HG02870 (cell line): ENCODE results near the gene NRBF2.
"Not testable (repeated sequence)": the region's sequence is repeated elsewhere in the genome, so short reads cannot be mapped to it uniquely, and the experiment has no call there.

Experiments
- ATAC-seq: cut with Tn5 transposase; IDR thresholded peaks from one replicate; pipeline ENCODE4 v1.9.1; 2021; ENCODE audit warnings: mild to moderate bottlenecking, moderate library complexity; ENCODE audit not compliant: unreplicated experiment

NRBF2 gene

DNA sequence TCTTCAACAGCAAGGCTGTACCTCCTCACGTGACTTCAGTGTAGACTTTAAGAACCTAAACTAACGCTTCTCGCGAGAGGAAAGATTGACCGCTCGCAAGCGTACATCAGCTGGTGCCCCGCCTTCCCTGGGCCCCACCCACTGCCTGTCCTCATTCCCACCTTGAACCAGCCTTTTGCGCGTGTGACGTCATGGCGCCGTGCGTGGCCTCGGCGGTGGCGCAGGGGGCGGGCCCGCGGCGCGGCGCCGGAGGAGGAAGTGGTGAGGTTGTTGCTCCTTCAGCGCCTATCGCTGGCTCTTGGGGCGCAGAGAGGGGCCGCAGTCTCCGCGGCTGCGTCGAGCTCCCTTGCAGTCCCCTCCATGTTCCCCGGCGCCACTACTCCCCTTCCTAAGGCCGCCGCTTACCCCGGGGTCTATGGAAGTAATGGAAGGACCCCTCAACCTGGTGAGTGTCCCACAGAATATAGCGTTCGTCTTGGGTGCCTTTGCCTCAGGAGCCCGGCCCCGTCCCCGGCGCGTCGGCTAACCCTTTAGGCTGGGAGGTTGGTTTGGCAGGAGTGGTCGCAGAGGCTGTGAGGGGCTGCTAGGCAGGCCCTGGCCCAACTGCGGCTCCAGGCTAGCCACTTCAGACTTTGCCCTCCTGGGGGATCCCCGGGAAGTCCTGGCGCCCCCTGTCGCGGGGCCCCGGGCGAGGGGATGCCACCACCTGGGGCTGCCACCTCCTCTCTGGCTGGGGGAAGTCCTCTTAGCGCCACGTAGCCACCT lies at the start of gene NRBF2:
Gene NRBF2 (plus strand): TSS at position 273 of the 765 bp plus-strand sequence. CDS start 143 bp downstream, at position 416.
- peak; percentile 92 for ATAC-seq

GRCh38 chr10:63083406-63083805 lies 49.7 kb upstream of the NRBF2 start:
- ATAC-seq: not testable (repeated sequence)

DNA sequence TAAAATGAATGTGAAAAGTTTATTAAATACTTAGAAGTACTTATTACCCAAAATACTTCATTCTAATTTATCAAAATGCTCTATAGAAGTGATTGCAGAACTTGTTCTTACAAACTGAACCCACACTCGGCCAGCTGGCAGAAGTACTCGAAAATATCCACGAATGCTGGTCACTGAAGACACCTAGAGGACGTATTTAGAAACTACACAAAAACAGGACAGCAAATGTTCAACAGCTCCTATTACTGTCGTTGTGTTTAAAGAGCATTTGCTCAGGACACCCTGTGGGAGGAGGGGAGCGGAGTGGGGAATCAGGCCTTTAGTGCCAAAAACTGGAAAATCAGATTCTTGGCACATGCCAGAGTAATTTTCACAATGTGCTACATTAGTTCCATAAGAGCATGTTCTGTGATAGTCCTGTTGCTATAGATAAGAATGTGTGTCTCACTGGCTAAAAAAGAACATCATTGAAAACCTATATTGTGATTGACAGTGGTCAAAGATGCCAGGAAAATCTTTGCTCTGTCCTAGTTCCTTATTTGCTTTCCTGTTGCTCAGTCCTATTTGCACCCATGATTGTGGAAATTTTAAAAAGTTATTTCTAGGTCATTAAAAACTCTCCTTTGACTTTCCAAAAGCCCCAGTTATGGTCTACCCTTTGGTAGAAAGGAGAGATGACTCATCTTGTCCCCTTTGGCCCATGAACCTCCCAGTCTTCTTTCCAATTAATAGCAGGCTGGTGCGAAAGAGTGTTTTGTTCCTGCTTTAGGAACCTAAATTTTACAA lies 49.0 kb upstream of the NRBF2 start:
- peak; percentile 91 for ATAC-seq

DNA sequence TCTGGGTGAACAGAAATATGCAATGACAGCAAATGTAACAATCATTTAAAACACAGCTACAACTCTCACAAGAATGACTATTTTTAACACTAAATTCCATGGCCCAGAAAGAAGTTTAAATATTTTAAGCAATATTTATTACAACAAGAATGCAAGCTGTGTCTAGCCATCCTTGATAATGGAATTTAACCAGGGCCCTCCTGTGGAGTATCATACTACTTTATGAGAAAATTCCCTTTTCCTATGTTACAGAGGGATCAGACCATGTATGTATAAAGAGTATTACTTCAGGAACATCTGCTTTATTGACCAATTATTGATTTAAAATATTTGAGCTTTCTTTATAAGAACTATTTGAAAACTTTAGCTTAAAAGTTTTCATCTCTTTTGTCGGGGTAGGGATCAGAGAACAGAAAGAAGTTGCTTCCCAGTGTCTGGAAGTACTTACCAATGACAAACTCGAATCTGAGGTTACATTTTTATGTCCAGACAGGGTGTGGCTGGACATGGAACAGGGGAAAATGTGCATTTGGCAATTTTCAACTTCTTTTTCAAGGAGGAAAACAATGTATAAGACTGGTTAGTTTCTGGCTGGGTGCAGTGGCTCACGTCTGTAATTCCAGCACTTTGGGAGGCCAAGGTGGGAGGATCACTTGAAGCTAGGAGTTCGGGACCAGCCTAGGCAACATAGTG lies 48.3 kb upstream of the NRBF2 start:
- no peak for ATAC-seq

DNA sequence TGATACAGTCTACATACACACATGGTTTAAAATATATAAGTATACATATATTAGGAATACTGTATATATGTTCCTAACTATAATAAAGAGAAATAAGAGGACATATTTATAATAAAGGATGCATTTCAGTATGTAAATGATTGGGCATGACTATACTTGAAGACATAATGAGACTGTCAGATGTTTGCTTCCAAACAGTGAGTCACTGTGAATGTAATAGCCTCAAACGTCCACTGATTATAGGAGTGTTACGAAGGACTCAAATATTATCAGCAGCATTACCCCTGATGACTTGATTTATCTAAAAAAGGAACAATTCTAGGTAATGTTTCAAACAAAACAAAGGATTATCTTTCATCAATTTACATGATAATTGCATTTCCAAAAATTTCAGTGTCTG lies 39.9 kb upstream of the NRBF2 start:
- no peak for ATAC-seq

DNA sequence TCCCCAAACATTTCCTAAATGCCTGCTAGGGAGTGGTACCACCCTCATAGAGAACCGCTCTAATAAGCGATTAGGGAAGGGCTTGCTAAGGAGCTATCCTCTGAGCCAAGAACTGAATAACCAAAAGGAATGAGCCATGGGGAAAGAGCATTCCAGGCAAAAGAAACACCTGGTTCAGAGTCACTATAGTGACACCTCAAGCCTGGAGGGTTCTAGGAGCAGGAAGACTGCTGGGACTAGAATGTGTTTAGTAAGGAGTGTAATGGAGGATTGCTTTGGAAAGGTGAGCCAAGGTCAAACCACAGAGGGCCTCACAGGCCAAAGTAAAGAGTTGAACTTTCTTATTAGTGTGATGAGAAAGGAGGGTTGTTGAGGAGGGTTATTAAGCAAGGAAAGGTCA lies 38.7 kb upstream of the NRBF2 start:
- no peak for ATAC-seq

DNA sequence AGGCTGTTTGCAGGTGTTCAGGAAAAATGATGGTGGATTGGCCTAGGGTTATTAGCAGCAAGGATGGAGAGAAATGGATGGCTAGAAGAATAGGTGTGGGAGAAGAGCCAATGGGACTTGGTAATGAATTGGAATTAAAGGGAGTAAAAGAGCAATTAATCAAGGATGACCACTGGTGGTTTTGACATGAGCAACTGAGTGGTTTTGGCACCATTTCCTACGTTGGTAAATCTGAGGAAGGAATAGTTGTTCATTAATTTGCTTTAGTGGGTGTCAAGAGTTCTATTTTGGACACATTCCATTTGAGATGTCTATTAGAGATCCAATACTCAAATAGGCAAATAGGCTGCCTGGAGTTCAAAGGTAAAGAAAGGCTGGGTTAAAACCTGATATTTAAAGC lies 38.2 kb upstream of the NRBF2 start:
- ATAC-seq: no peak

DNA sequence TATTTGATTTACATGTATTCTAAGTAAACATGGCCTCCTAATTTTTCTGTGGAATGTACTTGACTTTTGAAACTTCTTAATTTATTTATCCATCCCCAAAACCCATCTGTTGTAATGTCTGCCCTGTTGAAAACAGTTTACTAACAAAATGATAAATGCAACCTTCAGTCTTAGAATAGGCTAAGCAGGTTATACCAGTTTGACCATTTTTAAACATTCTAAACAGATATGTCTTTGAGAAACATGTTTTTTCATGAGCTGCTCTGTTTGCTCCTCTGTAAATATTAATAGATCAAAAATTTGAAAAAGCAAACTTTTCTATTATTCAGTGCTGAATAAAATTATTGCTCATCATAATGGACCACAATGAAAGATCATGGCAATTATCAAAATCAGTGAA lies 33.4 kb upstream of the NRBF2 start:
- no peak for ATAC-seq

DNA sequence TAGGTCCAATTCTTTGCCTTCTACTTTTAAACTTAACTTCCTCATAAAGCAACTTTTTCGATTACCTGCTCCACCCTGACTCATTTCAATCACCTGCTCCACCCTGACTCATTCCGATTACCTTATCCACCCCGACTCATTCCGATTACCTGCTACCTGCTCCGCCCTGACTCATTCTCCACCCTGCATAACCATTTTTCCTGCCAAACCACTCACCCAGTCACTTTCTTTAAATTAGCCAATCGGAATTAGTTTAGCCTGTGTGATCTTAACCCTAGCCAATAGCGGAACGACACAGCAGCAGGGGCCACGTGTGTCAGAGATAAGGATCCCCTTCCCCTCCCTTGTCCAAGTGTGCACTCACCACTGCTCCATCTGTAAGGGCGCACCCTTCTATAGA lies 32.0 kb upstream of the NRBF2 start:
- not testable (repeated sequence) for ATAC-seq

DNA sequence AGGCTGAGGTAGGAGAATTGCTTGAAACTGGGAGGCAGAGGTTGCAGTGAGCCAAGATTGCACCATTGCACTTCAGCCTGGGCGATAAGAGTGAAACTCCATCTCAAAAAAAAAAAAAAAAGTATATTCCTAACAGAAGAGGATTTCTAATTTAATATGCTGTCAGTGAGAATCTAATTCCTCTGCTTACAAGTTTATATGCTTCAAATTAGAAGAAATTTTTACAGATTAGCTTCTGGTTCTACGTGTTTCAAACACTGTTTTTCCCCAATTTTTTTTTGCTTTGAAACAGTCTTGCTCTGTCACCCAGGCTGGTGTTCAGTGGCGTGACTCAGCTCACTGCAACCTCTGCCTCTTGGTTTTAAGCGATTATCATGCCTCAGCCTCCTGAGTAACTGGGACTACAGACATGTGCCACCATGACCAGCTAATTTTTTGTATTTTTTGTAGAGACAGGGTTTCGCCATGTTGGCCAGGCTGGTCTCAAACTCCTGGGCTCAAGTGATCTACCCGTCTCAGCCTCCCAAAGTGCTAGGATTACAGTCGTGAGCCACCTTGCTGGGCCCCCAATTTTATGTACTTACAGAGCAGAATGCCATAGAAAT lies 30.7 kb upstream of the NRBF2 start:
- ATAC-seq: not testable (repeated sequence)

DNA sequence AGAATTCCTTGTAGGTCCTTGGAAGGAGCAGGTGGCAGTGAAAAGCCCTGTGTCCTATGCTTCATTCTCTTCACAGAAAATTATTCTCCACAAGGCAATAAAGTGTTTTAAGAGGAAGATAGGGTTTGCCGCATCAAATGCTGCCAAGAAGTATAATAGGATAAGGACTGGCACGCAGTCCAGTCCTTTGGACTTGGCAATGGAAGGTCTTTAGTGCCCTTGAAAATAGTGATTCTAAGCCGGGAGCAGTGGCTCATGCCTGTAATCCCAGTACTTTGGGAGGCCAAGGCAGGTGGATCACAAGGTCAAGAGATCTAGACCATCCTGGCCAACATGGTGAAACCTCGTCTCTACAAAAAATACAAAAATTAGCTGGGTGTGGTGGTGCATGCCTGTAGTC lies 29.9 kb upstream of the NRBF2 start:
- not testable (repeated sequence) for ATAC-seq

DNA sequence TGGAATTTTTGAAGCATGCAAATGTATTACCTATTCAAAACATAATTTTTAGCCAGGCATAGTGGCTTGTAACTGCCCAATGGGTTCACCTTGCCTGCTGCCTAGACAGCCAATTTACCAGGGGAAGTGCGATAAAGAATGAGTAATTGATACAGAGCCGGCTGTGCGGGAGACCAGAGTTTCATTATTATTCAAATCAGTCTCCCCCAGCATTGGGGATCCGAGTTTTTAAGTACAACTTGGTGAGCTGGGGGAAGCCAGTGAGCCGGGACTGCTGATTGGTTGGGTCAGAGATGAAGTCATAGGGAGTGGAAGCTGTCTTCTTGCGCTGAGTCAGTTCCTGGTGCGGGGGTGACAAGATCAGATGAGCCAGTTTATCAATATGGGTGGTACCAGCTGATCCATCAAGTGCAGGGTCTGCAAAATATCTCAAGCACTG lies 29.1 kb upstream of the NRBF2 start:
- no peak for ATAC-seq

DNA sequence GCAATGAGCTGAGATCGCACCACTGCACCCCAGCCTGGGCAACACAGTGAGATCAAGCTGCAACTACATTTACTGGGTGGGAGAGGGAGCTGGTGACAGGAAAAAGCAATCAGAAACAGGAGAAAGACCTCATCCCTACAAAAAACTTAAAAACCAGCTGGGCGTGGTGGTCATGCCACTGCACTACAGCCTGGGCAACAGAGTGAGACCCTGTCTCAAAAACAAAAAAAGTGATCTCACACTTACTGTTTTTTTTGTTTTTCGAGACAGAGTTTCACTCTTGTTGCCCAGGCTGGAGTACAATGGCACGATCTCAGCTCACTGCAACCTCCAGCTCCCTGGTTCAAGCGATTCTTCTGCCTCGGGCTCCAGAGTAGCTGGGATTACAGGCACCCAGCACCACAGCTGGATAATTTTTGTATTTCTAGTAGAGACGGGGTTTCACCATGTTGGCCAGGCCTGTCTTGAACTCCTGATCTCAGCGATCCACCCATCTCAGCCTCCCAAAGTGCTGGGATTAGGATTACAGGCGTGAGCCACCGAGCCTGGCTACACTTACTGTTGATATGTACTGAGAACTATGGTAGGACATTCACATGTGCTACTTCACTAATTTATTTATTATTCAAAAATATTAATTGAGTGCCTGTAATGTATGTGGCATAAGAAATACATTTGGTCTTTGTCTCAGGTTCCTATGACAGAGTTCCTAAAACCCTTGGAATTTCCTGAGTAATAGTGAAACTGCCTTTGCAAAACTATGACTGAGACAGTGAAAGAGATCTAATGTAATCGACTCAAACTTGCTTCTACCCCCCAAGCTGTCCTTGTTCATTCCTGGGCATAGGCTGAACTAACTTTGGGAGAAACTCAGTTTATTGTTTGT lies 27.7 kb upstream of the NRBF2 start:
- ATAC-seq: no peak

- ATAC-seq: no peak
These were observed 26.9 kb upstream of the NRBF2 start for GRCh38 chr10:63106111-63106755.

- no peak for ATAC-seq
These were observed 25.1 kb upstream of the NRBF2 start for GRCh38 chr10:63107943-63108437.

GRCh38 chr10:63110940-63111339 lies 22.2 kb upstream of the NRBF2 start:
- ATAC-seq: no peak

GRCh38 chr10:63114031-63114814 lies 18.9 kb upstream of the NRBF2 start:
- no peak for ATAC-seq

DNA sequence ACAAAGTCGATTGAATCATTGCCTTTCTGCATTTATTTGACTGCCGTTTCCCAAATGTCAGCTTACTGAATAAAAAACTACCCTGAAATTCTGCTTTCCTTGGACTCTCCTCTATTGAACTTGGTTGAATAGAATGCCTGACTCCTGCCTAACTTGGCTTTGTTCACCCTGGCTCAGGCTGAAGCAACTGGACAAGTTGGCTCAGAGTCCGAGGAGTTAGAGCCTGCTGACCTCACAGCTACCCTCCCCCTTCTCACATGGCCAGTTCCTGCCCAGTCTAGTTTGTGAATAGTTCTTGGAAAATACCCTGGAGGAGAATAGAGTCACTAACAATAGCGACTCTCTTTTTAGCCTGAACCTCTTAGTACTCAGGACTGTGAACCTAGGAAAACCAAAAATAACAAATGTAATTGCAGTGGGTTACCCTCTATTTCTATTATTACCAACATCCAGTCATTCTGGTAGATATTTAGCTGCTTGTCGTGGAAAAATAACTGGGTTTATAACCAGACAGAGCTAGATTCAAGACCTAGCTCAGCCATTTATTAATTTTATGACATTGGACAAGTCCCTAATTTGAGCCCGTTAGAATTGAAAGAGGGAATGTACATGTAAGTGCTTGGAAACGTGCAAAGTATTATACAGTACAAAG lies 17.3 kb upstream of the NRBF2 start:
- no peak for ATAC-seq
